WTC11 (cell line): ENCODE results near the gene WDR62. TPM values are rescaled to one million over a fixed set of nuclear protein-coding genes. Genes with fewer than 3 reads are reported as not detected.

Experiments
- ATAC-seq: fragments of 200-7000 bp; cut with Tn5 transposase; 2 replicates; pipeline ENCODE4 v1.10.0; 2021; ENCODE audit warnings: mild to moderate bottlenecking, moderate library complexity
- CTCF ChIA-PET: fragments of 300-600 bp; sonication (Branson Sonifier 250); formaldehyde crosslinking; loops from one replicate; lab custom pipeline; 2021; ENCODE audit warnings: antibody characterized with exemption; lab: Charles Lee
- POLR2A ChIA-PET: fragments of 350-600 bp; sonication (Branson Sonifier 250); formaldehyde crosslinking; loops from one replicate; lab custom pipeline; 2021; ENCODE audit warnings: antibody characterized with exemption; lab: Charles Lee
- DNase-seq: peaks from one replicate; pipeline ENCODE4 v3.0.0; 2021; ENCODE audit warnings: low spot score
- H3K27ac Mint-ChIP-seq: 2 replicates; pipeline ENCODE4 v1.8.0; 2021; ENCODE audit warnings: mixed read lengths
- H3K27me3 Mint-ChIP-seq: 2 replicates; pipeline ENCODE4 v1.8.0; 2021; ENCODE audit warnings: low read depth, mild to moderate bottlenecking, moderate library complexity, mixed read lengths
- H3K36me3 Mint-ChIP-seq: 2 replicates; pipeline ENCODE4 v1.8.0; 2021; ENCODE audit warnings: mixed read lengths
- H3K4me1 Mint-ChIP-seq: 2 replicates; pipeline ENCODE4 v1.8.0; 2022; ENCODE audit warnings: mixed read lengths
- H3K4me3 Mint-ChIP-seq: 2 replicates; pipeline ENCODE4 v1.8.0; 2021; ENCODE audit warnings: mild to moderate bottlenecking, moderate library complexity, mixed read lengths
- H3K9me3 Mint-ChIP-seq: 2 replicates; pipeline ENCODE4 v1.8.0; 2021; ENCODE audit warnings: mixed read lengths
- ATF1 ChIP-seq: sonication (generic); formaldehyde crosslinking; IDR thresholded peaks from 2 replicates; pipeline ENCODE4 v1.8.1; 2023; ENCODE audit warnings: mild to moderate bottlenecking, moderate library complexity, missing genetic modification reagents
- ATF2 ChIP-seq: sonication (generic); formaldehyde crosslinking; IDR thresholded peaks from 2 replicates; pipeline ENCODE4 v1.8.1; 2022; ENCODE audit warnings: low read depth, missing genetic modification reagents, borderline replicate concordance
- CREB1 ChIP-seq: sonication (generic); formaldehyde crosslinking; IDR thresholded peaks from 2 replicates; pipeline ENCODE4 v1.8.0; 2023; ENCODE audit warnings: mild to moderate bottlenecking, missing genetic modification reagents
- E2F1 ChIP-seq: sonication (generic); formaldehyde crosslinking; IDR thresholded peaks from 2 replicates; pipeline ENCODE4 v1.8.0; 2022; ENCODE audit warnings: mild to moderate bottlenecking, missing genetic modification reagents
- E2F4 ChIP-seq: sonication (generic); formaldehyde crosslinking; IDR thresholded peaks from 2 replicates; pipeline ENCODE4 v1.8.1; 2022; ENCODE audit warnings: low read depth, mild to moderate bottlenecking, moderate library complexity, missing genetic modification reagents, borderline replicate concordance
- ELF4 ChIP-seq: sonication (generic); formaldehyde crosslinking; IDR thresholded peaks from 2 replicates; pipeline ENCODE4 v1.8.1; 2022; ENCODE audit warnings: low read depth, mild to moderate bottlenecking, moderate library complexity, missing genetic modification reagents
- FOXJ3 ChIP-seq: sonication (generic); formaldehyde crosslinking; IDR thresholded peaks from 2 replicates; pipeline ENCODE4 v1.9.0; 2021; ENCODE audit warnings: missing genetic modification reagents, mild to moderate bottlenecking, borderline replicate concordance
- GABPB1 ChIP-seq: sonication (generic); formaldehyde crosslinking; IDR thresholded peaks from 2 replicates; pipeline ENCODE4 v1.8.1; 2023; ENCODE audit warnings: mild to moderate bottlenecking, missing genetic modification reagents
- KAT7 ChIP-seq: sonication (generic); formaldehyde crosslinking; IDR thresholded peaks from 2 replicates; pipeline ENCODE4 v1.8.1; 2023; ENCODE audit warnings: missing genetic modification reagents, mild to moderate bottlenecking, borderline replicate concordance
- MXD4 ChIP-seq: fragments of 250-450 bp; sonication (Bioruptor Pico); IDR thresholded peaks from 2 replicates; pipeline ENCODE4 v1.8.0; 2021; ENCODE audit warnings: mild to moderate bottlenecking, moderate library complexity, borderline replicate concordance
- NFATC4 ChIP-seq: fragments of 250-450 bp; sonication (Bioruptor Pico); IDR thresholded peaks from 2 replicates; pipeline ENCODE4 v1.9.0; 2021; ENCODE audit warnings: mild to moderate bottlenecking
- OVOL2 ChIP-seq: fragments of 250-450 bp; sonication (Bioruptor Pico); IDR thresholded peaks from 2 replicates; pipeline ENCODE4 v1.9.0; 2021; ENCODE audit warnings: mild to moderate bottlenecking, borderline replicate concordance
- PREB ChIP-seq: sonication (generic); formaldehyde crosslinking; IDR thresholded peaks from 2 replicates; pipeline ENCODE4 v1.8.1; 2022; ENCODE audit warnings: mild to moderate bottlenecking, missing genetic modification reagents, moderate library complexity, borderline replicate concordance
- SMAD3 ChIP-seq: sonication (generic); formaldehyde crosslinking; IDR thresholded peaks from 2 replicates; pipeline ENCODE4 v1.8.0; 2022; ENCODE audit warnings: missing genetic modification reagents, mild to moderate bottlenecking, borderline replicate concordance
- TEAD1 ChIP-seq: sonication (generic); formaldehyde crosslinking; IDR thresholded peaks from 2 replicates; pipeline ENCODE4 v1.8.0; 2022; ENCODE audit warnings: mild to moderate bottlenecking, missing genetic modification reagents
- TEAD4 ChIP-seq: sonication (generic); formaldehyde crosslinking; IDR thresholded peaks from 2 replicates; pipeline ENCODE4 v1.8.0; 2022; ENCODE audit warnings: mild to moderate bottlenecking, missing genetic modification reagents
- ZNF121 ChIP-seq: sonication (generic); formaldehyde crosslinking; IDR thresholded peaks from 2 replicates; pipeline ENCODE4 v1.8.0; 2023; ENCODE audit warnings: missing genetic modification reagents
- ZNF317 ChIP-seq: sonication (generic); formaldehyde crosslinking; IDR thresholded peaks from 2 replicates; pipeline ENCODE4 v1.8.1; 2023; ENCODE audit warnings: low read depth, mild to moderate bottlenecking, moderate library complexity, missing genetic modification reagents, borderline replicate concordance
- ZSCAN18 ChIP-seq: fragments of 250-450 bp; sonication (Bioruptor Pico); IDR thresholded peaks from 2 replicates; pipeline ENCODE4 v2.1.2; 2022; ENCODE audit warnings: mild to moderate bottlenecking, moderate library complexity
- total RNA-seq: library from RNA; stranded (reverse); gene quantifications from 3 replicates; pipeline ENCODE4 v1.2.3, GENCODE V29; 2021

WDR62 gene
- total RNA-seq, 1 experiment from 2014 or later, result 40.0 TPM

GRCh38 chr19:36073121-36073876 lies 18.6 kb downstream of the WDR62 start:
- no peak for DNase-seq
- no peak overlapping the region for H3K4me3 Mint-ChIP-seq
- peaks cover 52% of the 10 kb centered on the region for H3K36me3 Mint-ChIP-seq
- H3K27ac Mint-ChIP-seq, result no peak overlapping the region
- POLR2A ChIA-PET, result no interaction called here
- H3K27me3 Mint-ChIP-seq, result no peaks in the 10 kb centered on the region
- no peak for TF ChIP-seq ELF4
- TF ChIP-seq KAT7 (CRISPR knock-in tag), result no peak
- no peak for TF ChIP-seq ZNF121
- no peak for TF ChIP-seq CREB1 (CRISPR knock-in tag)
- no peak for TF ChIP-seq ZNF317
- TF ChIP-seq TEAD4 (CRISPR knock-in tag), result no peak
- CTCF ChIA-PET, result no interaction called here
- ATAC-seq, result no peak
- H3K9me3 Mint-ChIP-seq, result 0 out of 2 replicates have a peak, but pooled peaks cover 4% of the 10 kb centered on the region
- H3K4me1 Mint-ChIP-seq, result no peaks in the 10 kb centered on the region

- CTCF ChIA-PET, result interaction anchor here (1.2 kb wide), 1 partner anchor 19 kb away, joined by 3 read pairs; no protein-coding TSS in a partner anchor
- no peaks in the 10 kb centered on the region for H3K9me3 Mint-ChIP-seq
- POLR2A ChIA-PET, result no interaction called here
- no peak for TF ChIP-seq OVOL2
- no peak for TF ChIP-seq ATF2 (CRISPR knock-in tag)
- no peak for TF ChIP-seq PREB
- no peak for TF ChIP-seq SMAD3 (CRISPR knock-in tag)
- no peak for TF ChIP-seq GABPB1
- TF ChIP-seq ZSCAN18 (CRISPR knock-in tag), result no peak
- TF ChIP-seq, all 79 proteins: peak for 0
- Mint-ChIP-seq H3K27ac (peak overlapping the region; percentile 53; the same call in 1 of the 2 replicates), H3K4me3 (no peak overlapping the region), H3K36me3 (peaks cover 56% of the 10 kb centered on the region), H3K27me3 (no peaks in the 10 kb centered on the region), H3K4me1 (no peaks in the 10 kb centered on the region)
- DNase-seq, result no peak
- ATAC-seq, result no peak
These were observed 24.8 kb downstream of the WDR62 start for GRCh38 chr19:36079389-36079945.

- Mint-ChIP-seq H3K27ac (no peak overlapping the region), H3K36me3 (peaks cover 62% of the 10 kb centered on the region)
- CTCF ChIA-PET, result no interaction called here
- TF ChIP-seq FOXJ3 (CRISPR knock-in tag), result no peak
- TF ChIP-seq ELF4, result no peak
- no peak for TF ChIP-seq PREB
- no peak for TF ChIP-seq ATF2 (CRISPR knock-in tag)
- no peak for TF ChIP-seq ZSCAN18 (CRISPR knock-in tag)
- TF ChIP-seq ATF1 (CRISPR knock-in tag), result no peak
- no peak for TF ChIP-seq TEAD4 (CRISPR knock-in tag)
- TF ChIP-seq MXD4 (CRISPR knock-in tag), result no peak
- no peak for TF ChIP-seq ZNF121
- TF ChIP-seq NFATC4 (CRISPR knock-in tag), result no peak
- TF ChIP-seq E2F1, result no peak
- TF ChIP-seq TEAD1 (CRISPR knock-in tag), result no peak
- no peak for TF ChIP-seq E2F4 (CRISPR knock-in tag)
These were observed 26.7 kb downstream of the WDR62 start for GRCh38 chr19:36081385-36081784.

More at GRCh38 chr19:36081385-36081784, 26.7 kb downstream of the WDR62 start:
- POLR2A ChIA-PET, result no interaction called here
- H3K27me3 Mint-ChIP-seq, result no peaks in the 10 kb centered on the region
- H3K9me3 Mint-ChIP-seq, result no peaks in the 10 kb centered on the region
- DNase-seq (no peak), ATAC-seq (no peak)
- H3K4me3 Mint-ChIP-seq, result no peak overlapping the region
- no peaks in the 10 kb centered on the region for H3K4me1 Mint-ChIP-seq
